PC-3 (cell line): Measurements from ENCODE around the gene DHDH. TPM values are rescaled to one million over a fixed set of nuclear protein-coding genes. Genes with fewer than 3 reads are reported as not detected.

ENCODE experiments used
- ATAC-seq: fragments of 200-7000 bp; cut with Tn5 transposase; 2 replicates; pipeline ENCODE4 v1.9.1; 2020; ENCODE audit warnings: mild to moderate bottlenecking, moderate library complexity
- BruUV-seq: library from RNA; stranded (reverse); fragments of 400-500 nt; replicated peaks from 2 replicates; lab custom pipeline; 2021; lab: Mats Ljungman, UMichigan
- CTCF ChIA-PET: fragments of 300-600 bp; sonication (Branson Sonifier 250); formaldehyde crosslinking; loops from one replicate; lab custom pipeline; 2022; ENCODE audit warnings: antibody characterized with exemption; lab: Charles Lee
- POLR2A ChIA-PET: fragments of 300-600 bp; sonication (Branson Sonifier 250); formaldehyde crosslinking; loops from one replicate; lab custom pipeline; 2022; ENCODE audit warnings: antibody characterized with exemption; ENCODE audit not compliant: unreplicated experiment; lab: Charles Lee
- DNase-seq: peaks from one replicate; pipeline ENCODE4 v3.0.0-alpha.2; 2015
- H2AFZ ChIP-seq: fragments of 300-600 bp; sonication (generic); 2 replicates; pipeline ENCODE4 v1.6.0; 2016; ENCODE audit warnings: antibody characterized with exemption, low read length
- H3F3A ChIP-seq: fragments of 300-600 bp; sonication (generic); one replicate; pipeline ENCODE4 v1.6.0; 2017; ENCODE audit warnings: antibody characterized with exemption, low read length, control low read depth, mild to moderate bottlenecking; ENCODE audit not compliant: unreplicated experiment
- H3K27ac ChIP-seq: fragments of 300-600 bp; sonication (generic); 2 replicates; pipeline ENCODE4 v1.5.1; 2016; ENCODE audit warnings: mild to moderate bottlenecking, low read length
- H3K27me3 ChIP-seq: fragments of 300-600 bp; sonication (generic); 2 replicates; pipeline ENCODE4 v1.6.1; 2016; ENCODE audit warnings: low read length, mixed read lengths
- H3K36me3 ChIP-seq: fragments of 300-600 bp; sonication (generic); 2 replicates; pipeline ENCODE4 v1.6.1; 2016; ENCODE audit warnings: low read depth, mixed run types, low read length, mixed read lengths
- H3K4me1 ChIP-seq: fragments of 300-600 bp; sonication (generic); 2 replicates; pipeline ENCODE4 v1.5.1; 2016; ENCODE audit warnings: low read length; ENCODE audit not compliant: insufficient read depth
- H3K4me2 ChIP-seq: fragments of 300-600 bp; sonication (generic); 2 replicates; pipeline ENCODE4 v1.6.0; 2016; ENCODE audit warnings: low read length
- H3K4me3 ChIP-seq: fragments of 300-600 bp; sonication (generic); 2 replicates; pipeline ENCODE4 v1.5.1; 2016; ENCODE audit warnings: mild to moderate bottlenecking, low read length, mixed read lengths
- H3K79me2 ChIP-seq: fragments of 300-600 bp; sonication (generic); 2 replicates; pipeline ENCODE4 v1.6.1; 2017; ENCODE audit warnings: low read length, mixed read lengths
- H3K9ac ChIP-seq: fragments of 300-600 bp; sonication (generic); 2 replicates; pipeline ENCODE4 v1.6.0; 2016; ENCODE audit warnings: mild to moderate bottlenecking, low read length
- H3K9me2 ChIP-seq: fragments of 300-600 bp; sonication (generic); replicated peaks from 2 replicates; pipeline ENCODE4 v1.6.1; 2016; ENCODE audit warnings: mixed run types, low read length, mixed read lengths
- H3K9me3 ChIP-seq: fragments of 300-600 bp; sonication (generic); 2 replicates; pipeline ENCODE4 v1.6.1; 2016; ENCODE audit warnings: low read length, mixed read lengths
- H4K20me1 ChIP-seq: fragments of 300-600 bp; sonication (generic); 2 replicates; pipeline ENCODE4 v1.6.1; 2016; ENCODE audit warnings: low read length, mixed read lengths
- CTCF ChIP-seq: fragments of 300-600 bp; sonication (generic); conservative IDR thresholded peaks from 2 replicates; pipeline ENCODE4 v1.5.1; 2017; ENCODE audit warnings: antibody characterized with exemption, low read depth, mild to moderate bottlenecking, low read length
- EZH2 ChIP-seq: fragments of 300-600 bp; sonication (generic); IDR thresholded peaks from one replicate; pipeline ENCODE4 v1.6.1; 2017; ENCODE audit warnings: antibody characterized with exemption, mild to moderate bottlenecking, low read length; ENCODE audit not compliant: unreplicated experiment
- EZH2phosphoT487 ChIP-seq: fragments of 300-600 bp; sonication (generic); IDR thresholded peaks from 2 replicates; pipeline ENCODE4 v1.6.1; 2018; ENCODE audit warnings: mild to moderate bottlenecking, antibody characterized with exemption, low read length, borderline replicate concordance
- intact Hi-C: fragments of 100-400 bp; cut with micrococcal nuclease; formaldehyde crosslinking; loops from 2 replicates; pipeline ENCODE4 v1.9.0; 2023
- total RNA-seq: library from RNA; depleted of rRNA; stranded (reverse); fragments of >200 nt; gene quantifications from 2 replicates; pipeline ENCODE4 v1.2.3, GENCODE V29; 2014

Gene DHDH
- total RNA-seq, 1 experiment from 2014 or later = 1.8 TPM

- intact Hi-C loops = loop anchor here (10.0 kb wide), 1 partner anchor 82 kb away; the partner anchor contains the start of gene KCNA7
- BruUV-seq = TSS peak; percentile 88
- H3K9ac ChIP-seq = peak overlapping the region; percentile 89
- peak overlapping the region; percentile 98 for H3K4me2 ChIP-seq
- H3K9me2 ChIP-seq = no peaks in the 10 kb centered on the region
- no peaks in the 10 kb centered on the region for H3K9me3 ChIP-seq
- peak overlapping the region; percentile 36; the same call in 1 of the 2 replicates for H3K27ac ChIP-seq
- ATAC-seq = no peak
- DNase-seq = no peak
- peak overlapping the region; percentile 93 for H3K4me3 ChIP-seq
- no peaks in the 10 kb centered on the region for H3K27me3 ChIP-seq
- H3K36me3 ChIP-seq = no peaks in the 10 kb centered on the region
- H4K20me1 ChIP-seq = 0 out of 2 replicates have a peak, but pooled peaks cover 2% of the 10 kb centered on the region
- H3K79me2 ChIP-seq = peaks cover 71% of the 10 kb centered on the region
- peaks cover 6% of the 10 kb centered on the region; the same call in 1 of the 2 replicates for H3K4me1 ChIP-seq
- ChIA-PET CTCF (interaction anchor here (1.0 to 1.3 kb wide), 5 partner anchors 14 to 163 kb away, joined by 3 to 7 read pairs (median 3); partner anchors contain the start of gene HRC), POLR2A (interaction anchor here (0.5 to 0.9 kb wide), 7 partner anchors 9 to 370 kb away, joined by 3 to 7 read pairs (median 4); partner anchors contain the start of genes BAX and CGB7)
- H3F3A ChIP-seq = no peaks in the 10 kb centered on the region
- TF ChIP-seq CTCF = no peak
- peak overlapping the region; percentile 73; the same call in 1 of the 2 replicates for H2AFZ ChIP-seq
These were observed 59.2 kb downstream of the DHDH start for GRCh38 chr19:48992581-48993174.

GRCh38 chr19:48993175-48994034 is 59.9 kb downstream of the DHDH start, which contains the start of the genes GYS1 and RUVBL2:
GYS1 (minus strand) TSS chr19:48993309; CDS start chr19:48993112, 197 bp downstream.
RUVBL2 (plus strand) TSS chr19:48993887; CDS start chr19:48993912, 25 bp downstream.
- no TSS peak for BruUV-seq
- CTCF ChIA-PET = interaction anchor here (0.5 to 1.3 kb wide), 16 partner anchors 10 to 802 kb away, joined by 3 to 9 read pairs (median 3); partner anchors contain the start of gene HRC
- peaks cover 76% of the 10 kb centered on the region for H3K79me2 ChIP-seq
- no peaks in the 10 kb centered on the region for H3K27me3 ChIP-seq
- intact Hi-C loops = loop anchor here (10.0 kb wide), 1 partner anchor 81 kb away; the partner anchor contains the start of gene KCNA7
- H3K27ac ChIP-seq = peak within 1 kb of the TSS; percentile 36
- H3K36me3 ChIP-seq = no peaks in the 10 kb centered on the region
- H3K9me2 ChIP-seq = no peaks in the 10 kb centered on the region
- DNase-seq (peak; percentile 98), ATAC-seq (peak; percentile 92)
- peak within 1 kb of the TSS; percentile 73 for H2AFZ ChIP-seq
- H3K4me3 ChIP-seq = peak within 1 kb of the TSS; percentile 93
- POLR2A ChIA-PET = interaction anchor here (0.5 to 0.9 kb wide), 15 partner anchors 10 to 754 kb away, joined by 3 to 8 read pairs (median 4); partner anchors contain the start of genes BAX, CGB7 and DHDH
- H3K4me1 ChIP-seq = peaks cover 6% of the 10 kb centered on the region; the same call in 1 of the 2 replicates
- peak within 1 kb of the TSS; percentile 98 for H3K4me2 ChIP-seq
- no peak for TF ChIP-seq EZH2
- peak; percentile 72 for TF ChIP-seq CTCF
- TF ChIP-seq EZH2phosphoT487 = no peak
- no peaks in the 10 kb centered on the region for H3K9me3 ChIP-seq
- 0 out of 2 replicates have a peak, but pooled peaks cover 4% of the 10 kb centered on the region for H4K20me1 ChIP-seq
- H3K9ac ChIP-seq = peak within 1 kb of the TSS; percentile 89
- no peaks in the 10 kb centered on the region for H3F3A ChIP-seq
